ENCODE data around the gene NCBP3. TPM values are rescaled to one million over a fixed set of nuclear protein-coding genes. Genes with fewer than 3 reads are reported as not detected.

The NCBP3 gene
- total RNA-seq (2021; fragmentation: NEBNext Ultra II Directional; extraction: Animal tissue kit (Norgen Biotek cat#: 25700)): 10 to 100 TPM; 22.4 to 28.6 (median 25.3) TPM
- long read RNA-seq, full-length matches to known transcripts: 12 of 18 reads
- long read RNA-seq, partial matches to known transcripts: 2 of 18 reads
- long read RNA-seq, other reads (novel, unspliced or antisense): 4 of 18 reads

- peak; percentile 81 for DNase-seq
- Mint-ChIP-seq H3K4me3 (peak within 1 kb of the TSS; percentile 99), H3K9me3 (no peaks in the 10 kb centered on the region), H3K4me1 (ENCODE audit: low read depth) (peaks cover 27% of the 10 kb centered on the region), H3K36me3 (ENCODE audit: low read depth) (peaks cover 9% of the 10 kb centered on the region), H3K27ac (peak within 1 kb of the TSS; percentile 85), H3K27me3 (ENCODE audit: insufficient read depth) (0 out of 2 replicates have a peak, but pooled peaks cover 6% of the 10 kb centered on the region)
- peak; percentile 98 for TF ChIP-seq CTCF (IDR thresholded peaks at IDR 0.05)
These were observed at the start of gene NCBP3 for GRCh38 chr17:3845621-3846436. TSS of gene NCBP3 (minus strand) at chr17:3846246. CDS start at chr17:3846223, 23 bp downstream.

- DNase-seq: no peak
- no peak overlapping the region for H3K27ac Mint-ChIP-seq
- H3K4me1 Mint-ChIP-seq (ENCODE audit: low read depth): peaks cover 38% of the 10 kb centered on the region
- H3K4me3 Mint-ChIP-seq: no peak overlapping the region
- peaks cover 3% of the 10 kb centered on the region; the same call in 1 of the 2 replicates for H3K27me3 Mint-ChIP-seq (ENCODE audit: insufficient read depth)
- H3K36me3 Mint-ChIP-seq (ENCODE audit: low read depth): no peaks in the 10 kb centered on the region
- no peak for TF ChIP-seq CTCF (IDR thresholded peaks at IDR 0.05)
- H3K9me3 Mint-ChIP-seq: no peaks in the 10 kb centered on the region
These were observed 49.3 kb upstream of the NCBP3 start for GRCh38 chr17:3895354-3895753.

- H3K9me3 Mint-ChIP-seq: no peaks in the 10 kb centered on the region
- H3K4me3 Mint-ChIP-seq: no peak overlapping the region
- peak; percentile 9 for DNase-seq
- TF ChIP-seq CTCF (IDR thresholded peaks at IDR 0.05): no peak
- no peaks in the 10 kb centered on the region for H3K36me3 Mint-ChIP-seq (ENCODE audit: low read depth)
- H3K27me3 Mint-ChIP-seq (ENCODE audit: insufficient read depth): peaks cover 3% of the 10 kb centered on the region; the same call in 1 of the 2 replicates
- no peak overlapping the region for H3K27ac Mint-ChIP-seq
- H3K4me1 Mint-ChIP-seq (ENCODE audit: low read depth): peaks cover 42% of the 10 kb centered on the region
These were observed 48.9 kb upstream of the NCBP3 start for GRCh38 chr17:3894911-3895343.

GRCh38 chr17:3894188-3894587 lies 48.1 kb upstream of the NCBP3 start:
- H3K4me1 Mint-ChIP-seq (ENCODE audit: low read depth): peaks cover 50% of the 10 kb centered on the region
- H3K36me3 Mint-ChIP-seq (ENCODE audit: low read depth): no peaks in the 10 kb centered on the region
- H3K9me3 Mint-ChIP-seq: no peaks in the 10 kb centered on the region
- DNase-seq: no peak
- H3K27ac Mint-ChIP-seq: peak overlapping the region; percentile 61; the same call in 1 of the 2 replicates
- H3K4me3 Mint-ChIP-seq: no peak overlapping the region
- no peak for TF ChIP-seq CTCF (IDR thresholded peaks at IDR 0.05)
- H3K27me3 Mint-ChIP-seq (ENCODE audit: insufficient read depth): peaks cover 3% of the 10 kb centered on the region; the same call in 1 of the 2 replicates

GRCh38 chr17:3893720-3894116 lies 47.7 kb upstream of the NCBP3 start:
- DNase-seq: no peak
- Mint-ChIP-seq H3K36me3 (ENCODE audit: low read depth) (no peaks in the 10 kb centered on the region), H3K4me3 (peak overlapping the region; percentile 69), H3K27ac (peak overlapping the region; percentile 61), H3K4me1 (ENCODE audit: low read depth) (peaks cover 54% of the 10 kb centered on the region), H3K9me3 (no peaks in the 10 kb centered on the region), H3K27me3 (ENCODE audit: insufficient read depth) (peaks cover 3% of the 10 kb centered on the region; the same call in 1 of the 2 replicates)
- TF ChIP-seq CTCF (IDR thresholded peaks at IDR 0.05): no peak
